Right lobe of liver (tissue), 4 donors: ENCODE measurements around the gene PRRC2C.

Experiments
- POLR2A ChIP-seq: fragments of 450-650 bp; IDR thresholded peaks from one replicate; pipeline ENCODE4 v1.6.1; 2017; ENCODE audit warnings: antibody characterized with exemption, mild to moderate bottlenecking
- TF ChIP-seq, protein P1 (sequence below), 4 donors: fragments of 200-600 bp in 3 of 4; fragments of 450-650 bp in 1 of 4; IDR thresholded peaks; one replicate each; pipeline versions ENCODE4 v1.5.1 to v1.8.0; 2016 to 2022; ENCODE audit warnings: antibody characterized with exemption in 4 of 4, mild to moderate bottlenecking in 2 of 4
- donor health status: DM: no; HTN: no; CAD: no.
- donor health status: DM: no; HTN: no; CAD: no.
- donor health status: DM: no; HTN: yes; CAD: no.

DNA sequence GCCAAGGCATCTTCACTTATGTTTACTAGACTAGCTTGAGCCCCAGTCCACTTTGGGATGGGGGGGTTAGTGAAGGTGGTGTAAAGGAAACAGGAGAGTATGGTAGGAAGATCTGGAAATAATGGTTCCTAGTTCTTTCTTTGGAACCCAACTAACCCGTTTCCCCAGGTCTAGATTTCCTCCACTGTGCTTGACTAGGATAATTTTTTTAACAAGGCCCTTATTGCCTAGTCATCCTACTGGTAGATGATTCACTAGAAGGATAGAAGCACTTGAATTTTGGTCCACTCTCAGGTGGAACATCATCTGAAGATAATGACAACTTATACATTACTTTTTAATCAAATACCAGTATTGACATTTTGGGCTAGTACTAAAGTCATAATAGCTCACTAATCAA, 90.8 kb downstream of the PRRC2C start:
- no peak for TF ChIP-seq POLR2A
- TF ChIP-seq, protein P1, sequence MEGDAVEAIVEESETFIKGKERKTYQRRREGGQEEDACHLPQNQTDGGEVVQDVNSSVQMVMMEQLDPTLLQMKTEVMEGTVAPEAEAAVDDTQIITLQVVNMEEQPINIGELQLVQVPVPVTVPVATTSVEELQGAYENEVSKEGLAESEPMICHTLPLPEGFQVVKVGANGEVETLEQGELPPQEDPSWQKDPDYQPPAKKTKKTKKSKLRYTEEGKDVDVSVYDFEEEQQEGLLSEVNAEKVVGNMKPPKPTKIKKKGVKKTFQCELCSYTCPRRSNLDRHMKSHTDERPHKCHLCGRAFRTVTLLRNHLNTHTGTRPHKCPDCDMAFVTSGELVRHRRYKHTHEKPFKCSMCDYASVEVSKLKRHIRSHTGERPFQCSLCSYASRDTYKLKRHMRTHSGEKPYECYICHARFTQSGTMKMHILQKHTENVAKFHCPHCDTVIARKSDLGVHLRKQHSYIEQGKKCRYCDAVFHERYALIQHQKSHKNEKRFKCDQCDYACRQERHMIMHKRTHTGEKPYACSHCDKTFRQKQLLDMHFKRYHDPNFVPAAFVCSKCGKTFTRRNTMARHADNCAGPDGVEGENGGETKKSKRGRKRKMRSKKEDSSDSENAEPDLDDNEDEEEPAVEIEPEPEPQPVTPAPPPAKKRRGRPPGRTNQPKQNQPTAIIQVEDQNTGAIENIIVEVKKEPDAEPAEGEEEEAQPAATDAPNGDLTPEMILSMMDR (IDR thresholded peaks at IDR 0.05), result no peak
